GM12872 (cell line): ENCODE results near the gene IL34.

Experiments
- TF ChIP-seq, protein P1 (sequence below): IDR thresholded peaks from 3 replicates; pipeline ENCODE4 v1.5.1; 2011; ENCODE audit warnings: low read depth, mild to moderate bottlenecking, low read length, moderate library complexity; ENCODE audit not compliant: insufficient read depth

IL34 gene

DNA sequence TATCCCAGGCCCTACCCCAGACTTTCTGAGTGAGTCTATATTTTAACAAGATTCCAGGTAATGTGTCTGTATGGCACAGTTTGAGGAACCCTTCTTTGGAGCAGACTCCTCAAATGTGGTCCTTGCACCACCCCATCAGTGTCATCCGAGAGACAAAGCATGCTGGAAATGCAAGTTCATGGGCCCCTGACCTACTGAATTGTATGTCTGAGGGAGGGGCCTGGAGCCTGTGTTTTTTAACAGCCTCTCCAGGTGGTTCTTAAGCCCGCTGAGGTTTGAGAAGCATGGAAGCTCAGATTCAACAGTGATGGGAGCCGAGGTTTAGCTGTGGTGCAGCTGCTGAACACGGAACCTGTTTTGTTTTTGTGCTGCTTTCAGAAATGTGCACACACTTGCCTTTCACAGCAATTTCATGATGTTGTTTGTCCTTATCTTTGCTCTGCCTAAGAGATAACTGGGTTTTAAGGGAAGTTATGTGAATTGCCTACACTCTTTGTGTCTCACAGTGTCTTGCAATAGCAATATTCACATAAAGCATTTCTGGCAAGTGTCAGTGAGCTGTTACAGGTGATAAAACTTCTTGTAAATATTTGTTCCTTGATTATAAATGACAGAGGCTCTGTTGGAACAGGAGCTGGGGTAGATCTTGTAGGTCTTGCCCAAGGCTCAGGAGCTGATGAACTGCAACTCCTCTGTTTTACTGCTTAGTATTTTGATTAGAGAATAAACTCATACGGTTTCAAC, 32.0 kb upstream of the IL34 start:
- TF ChIP-seq, protein P1, sequence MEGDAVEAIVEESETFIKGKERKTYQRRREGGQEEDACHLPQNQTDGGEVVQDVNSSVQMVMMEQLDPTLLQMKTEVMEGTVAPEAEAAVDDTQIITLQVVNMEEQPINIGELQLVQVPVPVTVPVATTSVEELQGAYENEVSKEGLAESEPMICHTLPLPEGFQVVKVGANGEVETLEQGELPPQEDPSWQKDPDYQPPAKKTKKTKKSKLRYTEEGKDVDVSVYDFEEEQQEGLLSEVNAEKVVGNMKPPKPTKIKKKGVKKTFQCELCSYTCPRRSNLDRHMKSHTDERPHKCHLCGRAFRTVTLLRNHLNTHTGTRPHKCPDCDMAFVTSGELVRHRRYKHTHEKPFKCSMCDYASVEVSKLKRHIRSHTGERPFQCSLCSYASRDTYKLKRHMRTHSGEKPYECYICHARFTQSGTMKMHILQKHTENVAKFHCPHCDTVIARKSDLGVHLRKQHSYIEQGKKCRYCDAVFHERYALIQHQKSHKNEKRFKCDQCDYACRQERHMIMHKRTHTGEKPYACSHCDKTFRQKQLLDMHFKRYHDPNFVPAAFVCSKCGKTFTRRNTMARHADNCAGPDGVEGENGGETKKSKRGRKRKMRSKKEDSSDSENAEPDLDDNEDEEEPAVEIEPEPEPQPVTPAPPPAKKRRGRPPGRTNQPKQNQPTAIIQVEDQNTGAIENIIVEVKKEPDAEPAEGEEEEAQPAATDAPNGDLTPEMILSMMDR: no peak

- TF ChIP-seq, protein P1: no peak
These were observed 30.4 kb upstream of the IL34 start for GRCh38 chr16:70615945-70616344.

DNA sequence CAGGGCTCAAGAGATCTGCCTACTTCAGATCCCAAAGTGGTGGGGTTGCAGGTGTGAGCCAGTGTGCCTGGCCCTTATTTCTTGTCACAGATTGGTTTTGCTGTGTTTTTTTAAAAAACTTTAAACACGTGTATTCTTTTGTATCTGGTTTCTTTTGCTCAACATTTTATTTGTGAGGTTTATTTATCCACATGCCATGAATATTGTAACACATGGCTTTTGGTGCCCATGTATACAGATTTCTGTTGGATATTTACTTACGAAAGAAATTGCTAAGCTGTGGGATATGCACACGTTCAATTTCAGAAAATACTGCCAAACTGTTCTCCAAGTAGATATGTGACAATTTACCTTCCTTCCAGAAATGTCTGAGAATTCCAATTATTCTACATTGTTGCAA, 18.7 kb upstream of the IL34 start:
- TF ChIP-seq, protein P1: no peak

- TF ChIP-seq, protein P1: no peak
These were observed 15.2 kb upstream of the IL34 start for GRCh38 chr16:70630960-70631745.

DNA sequence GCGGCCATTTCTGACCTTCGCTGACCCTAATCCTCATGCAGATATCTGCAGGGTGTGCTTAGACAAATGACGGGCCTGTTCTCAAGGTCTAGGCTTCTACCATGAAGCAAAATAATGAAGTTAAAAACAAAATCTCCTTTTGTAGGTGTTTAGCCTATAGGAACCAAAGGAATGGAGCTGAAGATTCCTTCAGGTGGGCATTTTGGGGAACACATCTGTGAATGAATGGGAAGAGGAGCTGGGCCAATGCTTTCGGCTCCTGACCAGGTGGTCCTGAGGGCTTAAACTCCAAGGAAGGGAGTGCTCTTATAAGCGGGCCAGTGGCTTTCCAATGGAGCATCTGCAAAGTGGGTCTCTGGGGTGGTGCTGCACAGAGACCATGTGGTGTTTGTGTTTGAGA, 14.1 kb upstream of the IL34 start:
- TF ChIP-seq, protein P1: no peak

GRCh38 chr16:70634861-70635260, 11.5 kb upstream of the IL34 start:
- TF ChIP-seq, protein P1: no peak

GRCh38 chr16:70635336-70636016, 10.9 kb upstream of the IL34 start:
- TF ChIP-seq, protein P1: no peak
